ENCODE results near the gene SULT1A1.

The SULT1A1 gene

DNA sequence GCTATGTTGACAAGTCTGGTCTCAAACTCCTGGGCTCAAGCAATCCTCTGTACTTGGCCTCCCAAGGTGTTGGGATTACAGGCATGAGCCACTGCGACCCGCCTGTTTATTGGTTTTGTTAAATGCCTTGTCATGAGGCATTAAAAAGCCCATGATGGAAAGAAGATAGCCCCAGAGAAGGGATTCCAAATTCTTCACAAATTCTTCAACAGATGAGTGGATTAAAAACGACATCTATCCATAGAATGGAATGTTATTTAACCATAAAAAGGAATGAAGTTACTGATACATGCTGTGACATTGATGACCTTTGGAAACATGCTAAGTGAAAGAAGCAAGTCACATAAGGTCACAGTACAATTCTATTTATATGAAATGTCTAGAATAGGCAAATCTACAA lies 51.4 kb downstream of the SULT1A1 start:
- DNase-seq (ENCODE audit: low read depth in 2 of 2): no peak
- TF ChIP-seq, protein P1, sequence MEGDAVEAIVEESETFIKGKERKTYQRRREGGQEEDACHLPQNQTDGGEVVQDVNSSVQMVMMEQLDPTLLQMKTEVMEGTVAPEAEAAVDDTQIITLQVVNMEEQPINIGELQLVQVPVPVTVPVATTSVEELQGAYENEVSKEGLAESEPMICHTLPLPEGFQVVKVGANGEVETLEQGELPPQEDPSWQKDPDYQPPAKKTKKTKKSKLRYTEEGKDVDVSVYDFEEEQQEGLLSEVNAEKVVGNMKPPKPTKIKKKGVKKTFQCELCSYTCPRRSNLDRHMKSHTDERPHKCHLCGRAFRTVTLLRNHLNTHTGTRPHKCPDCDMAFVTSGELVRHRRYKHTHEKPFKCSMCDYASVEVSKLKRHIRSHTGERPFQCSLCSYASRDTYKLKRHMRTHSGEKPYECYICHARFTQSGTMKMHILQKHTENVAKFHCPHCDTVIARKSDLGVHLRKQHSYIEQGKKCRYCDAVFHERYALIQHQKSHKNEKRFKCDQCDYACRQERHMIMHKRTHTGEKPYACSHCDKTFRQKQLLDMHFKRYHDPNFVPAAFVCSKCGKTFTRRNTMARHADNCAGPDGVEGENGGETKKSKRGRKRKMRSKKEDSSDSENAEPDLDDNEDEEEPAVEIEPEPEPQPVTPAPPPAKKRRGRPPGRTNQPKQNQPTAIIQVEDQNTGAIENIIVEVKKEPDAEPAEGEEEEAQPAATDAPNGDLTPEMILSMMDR (IDR thresholded peaks at IDR 0.05; ENCODE audit: low read depth, low read length): no peak
- no peak overlapping the region for H3K4me3 ChIP-seq (replicated peaks in 1 of 2; ENCODE audit: low read depth in 2 of 2, low read length in 2 of 2)

DNA sequence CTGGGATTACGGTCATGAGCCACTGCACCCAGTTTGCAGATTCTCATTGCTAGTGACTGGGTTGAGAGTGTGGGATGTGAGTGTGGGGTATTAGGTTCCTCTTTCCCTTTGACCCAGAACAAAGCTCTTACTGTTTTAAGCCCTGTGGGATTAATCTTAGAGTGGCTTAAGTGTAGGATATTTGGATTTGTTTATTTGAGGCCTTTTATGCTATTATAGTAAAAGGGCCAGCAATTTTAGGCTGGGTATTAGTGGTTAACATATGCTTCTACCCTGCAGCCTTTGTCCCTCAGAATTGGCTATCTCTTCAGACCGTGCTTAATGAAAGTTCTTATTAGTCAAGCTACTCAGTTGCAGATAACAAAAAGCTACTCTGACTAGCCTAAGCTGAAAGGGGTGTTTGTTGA lies 52.9 kb downstream of the SULT1A1 start:
- no peak for DNase-seq (ENCODE audit: low read depth in 2 of 2)
- H3K4me3 ChIP-seq (replicated peaks in 1 of 2; ENCODE audit: low read depth in 2 of 2, low read length in 2 of 2): no peak overlapping the region
- TF ChIP-seq, protein P1 (IDR thresholded peaks at IDR 0.05; ENCODE audit: low read depth, low read length): no peak

DNA sequence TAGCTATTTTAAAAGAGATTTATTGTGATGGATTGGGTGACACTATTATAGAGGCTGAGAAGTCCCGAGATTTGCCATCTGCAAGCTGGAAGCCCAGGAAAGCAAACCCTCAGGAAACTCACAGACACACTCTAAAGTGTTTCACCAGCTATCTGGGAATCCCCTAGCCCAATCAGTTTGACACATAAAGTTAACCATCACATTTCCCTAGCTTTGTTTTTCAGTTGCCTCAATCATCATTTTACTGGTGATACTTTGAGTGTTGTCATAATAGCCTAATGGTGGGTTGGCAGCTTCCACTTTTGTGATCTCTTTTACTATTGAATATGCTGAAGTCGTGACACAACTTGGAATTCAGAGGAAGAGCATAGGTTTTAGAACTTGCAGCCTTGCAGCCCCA lies 54.3 kb downstream of the SULT1A1 start:
- TF ChIP-seq, protein P1 (IDR thresholded peaks at IDR 0.05; ENCODE audit: low read depth, low read length): no peak
- H3K4me3 ChIP-seq (replicated peaks in 1 of 2; ENCODE audit: low read depth in 2 of 2, low read length in 2 of 2): no peak overlapping the region
- DNase-seq (ENCODE audit: low read depth in 2 of 2): no peak
